GM18508 (cell line): ENCODE results near the gene ZNF564.
"Not testable (repeated sequence)": the region's sequence is repeated elsewhere in the genome, so short reads cannot be mapped to it uniquely, and the experiment has no call there.

Experiments
- ATAC-seq: cut with Tn5 transposase; IDR thresholded peaks from one replicate; pipeline ENCODE4 v1.9.1; 2021; ENCODE audit warnings: moderate number of reproducible peaks; ENCODE audit not compliant: insufficient read depth, unreplicated experiment

The ZNF564 gene

GRCh38 chr19:12513531-12514061 lies 37.7 kb downstream of the ZNF564 start:
- no peak for ATAC-seq

DNA sequence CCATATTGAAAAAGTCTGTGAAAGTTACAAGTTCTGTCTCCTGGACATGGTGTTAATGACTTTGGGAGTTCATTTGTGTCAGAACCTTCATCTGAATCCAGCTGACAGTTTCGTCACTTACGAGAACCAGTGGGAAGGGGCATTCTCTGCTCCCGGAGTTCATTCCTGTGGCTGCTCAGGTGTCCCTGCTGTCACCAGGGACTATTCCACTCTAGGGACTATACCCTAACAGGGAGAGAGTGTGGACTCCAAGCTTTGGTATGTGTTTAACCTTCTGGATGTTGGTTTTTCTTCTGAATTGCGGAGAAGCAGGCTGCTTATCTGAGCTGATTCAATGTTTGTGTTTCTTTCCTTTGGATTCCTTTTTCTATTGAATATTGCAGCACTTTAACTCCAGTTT lies 54.2 kb downstream of the ZNF564 start:
- ATAC-seq: no peak

- ATAC-seq: no peak
These were observed 54.8 kb downstream of the ZNF564 start for GRCh38 chr19:12496480-12496879.

DNA sequence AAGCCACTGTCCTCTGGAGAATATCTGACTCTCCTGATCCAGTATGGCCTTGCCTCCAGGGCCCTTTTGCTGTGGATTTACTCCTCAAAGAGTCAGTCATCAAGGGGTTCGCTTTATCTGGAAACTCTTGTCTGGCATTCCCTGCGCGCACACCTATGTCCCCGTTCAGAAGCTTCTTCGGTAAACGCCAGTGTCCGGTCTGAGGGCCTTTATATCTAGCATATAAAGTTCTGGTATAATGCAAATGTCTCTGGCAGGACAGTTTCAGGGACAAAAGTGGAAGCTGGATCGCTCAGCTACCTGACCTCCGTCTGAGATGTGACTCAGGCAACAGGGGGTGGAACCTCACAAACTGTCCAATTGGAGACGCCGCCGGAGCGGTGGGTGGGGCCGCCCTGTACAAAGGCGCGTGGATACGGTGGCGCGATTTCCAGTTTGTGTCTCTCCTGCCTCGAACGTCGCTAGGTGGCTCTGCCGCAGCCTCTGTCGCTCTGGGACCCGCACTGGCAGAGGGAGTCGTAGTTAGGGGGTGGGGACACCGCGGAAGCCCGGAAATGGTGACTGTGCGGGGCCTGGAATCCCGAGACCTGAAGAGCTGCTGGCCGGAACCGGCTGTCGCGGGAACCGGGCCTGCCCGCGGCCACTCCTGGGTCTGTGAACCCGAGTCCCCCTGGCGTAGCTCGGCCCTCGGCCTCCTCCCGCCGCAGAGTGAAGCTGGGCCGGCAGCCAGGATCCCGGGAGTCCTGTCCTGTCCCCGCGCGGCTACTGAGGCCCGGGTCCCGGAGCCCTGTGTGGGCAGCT lies 56.1 kb downstream of the ZNF564 start:
- no peak for ATAC-seq

DNA sequence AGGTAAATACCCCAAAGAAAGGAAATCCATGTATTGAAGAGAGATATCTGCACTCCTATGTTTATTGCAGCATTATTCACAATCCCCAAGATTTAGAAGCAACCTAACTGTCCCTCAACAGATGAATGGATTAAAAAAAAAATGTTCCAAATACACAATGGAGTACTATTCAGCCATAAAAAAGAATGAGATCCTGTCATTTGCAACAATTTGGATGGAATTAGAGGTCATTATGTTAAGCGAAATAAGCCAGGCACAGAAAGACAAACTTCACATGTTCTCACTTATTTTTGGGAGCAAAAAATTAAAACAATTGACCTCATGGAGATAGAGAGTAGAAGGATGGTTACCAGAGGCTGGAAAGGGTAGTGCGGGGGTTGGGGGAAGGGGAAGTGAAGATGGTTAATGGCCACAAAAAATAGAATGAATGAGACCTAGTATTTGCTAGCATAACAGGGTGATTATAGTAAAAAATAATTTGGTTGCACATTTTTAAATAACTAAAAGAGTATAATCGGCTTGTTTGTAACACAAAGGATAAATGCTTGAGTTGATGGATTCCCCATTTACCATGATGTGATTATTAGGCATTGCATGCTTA lies 56.9 kb downstream of the ZNF564 start:
- ATAC-seq: no peak

DNA sequence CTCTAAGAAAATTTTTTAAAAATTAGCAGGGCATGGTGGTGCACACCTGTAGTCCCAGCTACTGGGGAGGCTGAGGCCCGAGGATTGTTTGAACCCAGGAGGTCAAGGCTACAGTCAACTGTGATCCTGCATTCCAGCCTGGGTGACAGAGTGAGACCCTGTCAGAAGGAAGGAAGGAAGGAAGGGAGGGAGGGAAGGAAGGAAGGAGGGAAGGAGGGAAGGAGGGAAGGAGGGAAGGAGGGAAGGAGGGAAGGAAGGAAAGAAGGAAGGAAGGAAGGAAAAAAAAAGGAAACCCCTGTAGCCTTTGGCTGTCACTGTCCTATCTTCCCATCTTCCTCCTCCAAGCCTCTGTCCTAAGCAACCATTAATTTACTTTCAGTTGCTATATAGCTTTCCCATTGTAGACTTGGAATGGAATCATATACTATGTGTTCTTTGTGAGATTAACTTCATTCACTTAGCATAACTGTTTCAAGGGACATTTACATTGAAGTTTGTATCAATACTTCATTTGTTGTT lies 65.0 kb downstream of the ZNF564 start:
- ATAC-seq: not testable (repeated sequence)

DNA sequence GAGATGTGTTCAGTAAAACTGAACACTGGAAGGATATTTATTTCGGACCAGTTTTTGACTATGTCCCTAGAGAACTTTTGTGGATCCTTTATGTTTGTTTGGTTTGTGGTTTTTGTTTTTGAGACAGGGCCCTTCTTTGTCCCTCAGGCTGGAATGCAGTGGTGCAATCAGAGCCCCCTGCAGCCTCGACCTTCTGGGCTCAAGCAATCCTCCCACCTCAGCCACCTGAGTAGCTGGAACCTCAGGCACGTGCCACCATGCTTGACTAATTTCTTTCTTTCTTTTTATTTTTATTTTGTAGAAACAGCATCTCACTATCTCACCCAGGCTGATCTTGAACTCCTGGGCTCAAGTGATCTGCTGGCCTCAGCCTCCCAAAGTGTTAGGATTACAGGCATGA lies 65.7 kb downstream of the ZNF564 start:
- ATAC-seq: no peak

DNA sequence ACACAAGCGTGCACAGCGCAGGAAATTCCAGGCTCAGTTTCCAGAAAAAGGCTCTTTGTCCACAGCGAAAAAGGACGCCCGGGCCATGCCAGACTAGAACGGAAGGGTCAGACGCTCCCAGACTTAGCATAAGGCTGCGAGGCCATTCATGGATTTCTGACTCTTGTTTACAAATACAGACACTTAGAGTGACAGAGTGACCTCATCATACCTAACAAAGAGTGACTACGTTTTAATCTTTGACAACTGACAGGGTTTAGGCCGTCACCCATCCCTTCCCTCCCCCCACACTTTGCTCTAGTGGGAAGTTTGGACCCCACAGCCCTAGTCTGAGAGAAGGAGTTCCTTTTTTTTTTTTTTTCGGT lies 66.2 kb downstream of the ZNF564 start:
- ATAC-seq: no peak

DNA sequence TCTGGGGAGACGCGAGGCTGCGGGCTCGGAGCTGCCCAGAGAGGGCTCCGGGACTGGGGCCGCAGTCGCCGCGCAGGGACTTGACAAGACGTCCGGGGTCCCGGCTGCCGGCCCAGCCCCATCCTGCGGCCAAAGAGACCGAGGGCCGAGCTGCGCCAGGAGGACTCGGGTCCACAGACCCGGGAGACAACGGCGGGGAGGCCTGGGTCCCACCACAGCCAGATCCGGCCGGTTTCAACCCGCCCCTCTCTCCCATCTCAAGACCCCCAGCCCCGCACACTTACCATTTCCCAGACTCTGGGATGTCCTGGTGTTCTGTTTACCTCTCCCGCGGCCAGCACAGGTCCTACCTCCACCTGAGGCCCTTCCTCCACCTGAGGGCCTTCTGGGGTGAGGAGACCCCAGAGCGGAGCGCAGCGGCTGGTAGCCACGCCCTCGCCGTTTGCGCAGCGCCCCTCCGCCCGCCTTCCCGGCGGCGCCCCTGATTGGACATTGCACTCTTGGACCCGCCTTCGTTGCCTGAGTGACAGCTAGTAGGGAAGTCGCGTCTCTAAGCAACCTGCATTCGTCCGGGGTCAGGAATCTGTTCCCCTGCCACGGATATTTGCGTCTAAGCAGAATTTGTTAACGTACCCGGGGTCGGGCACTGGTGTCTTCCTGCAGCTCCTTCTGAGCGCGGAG lies 66.8 kb downstream of the ZNF564 start, which contains the start of gene ZNF709:
ZNF709 (minus strand) TSS at position 446 of the 681 bp plus-strand sequence; CDS start at position 287, 159 bp downstream.
- ATAC-seq: peak; percentile 56

- ATAC-seq: no peak
These were observed 67.3 kb downstream of the ZNF564 start for GRCh38 chr19:12484011-12484370.

DNA sequence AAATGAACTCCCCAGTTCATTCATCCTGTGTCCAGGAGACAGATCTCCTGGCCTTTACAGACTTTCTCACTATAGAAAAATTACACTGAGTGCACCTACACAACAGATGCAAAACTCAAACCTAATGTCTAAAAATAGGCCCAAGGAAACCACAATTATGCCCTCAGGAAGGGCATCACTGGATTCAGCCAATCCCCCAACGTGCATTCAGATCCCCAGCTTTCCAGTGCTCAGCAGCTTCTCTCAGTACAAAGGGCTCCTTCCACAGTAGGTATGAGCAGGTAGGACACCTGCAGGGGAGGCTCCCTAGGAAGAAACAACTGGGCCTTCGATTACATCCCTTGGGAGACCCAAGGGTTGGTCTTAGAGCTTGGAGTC lies 68.8 kb downstream of the ZNF564 start:
- no peak for ATAC-seq

GRCh38 chr19:12481781-12482508 lies 69.3 kb downstream of the ZNF564 start:
- ATAC-seq: no peak

DNA sequence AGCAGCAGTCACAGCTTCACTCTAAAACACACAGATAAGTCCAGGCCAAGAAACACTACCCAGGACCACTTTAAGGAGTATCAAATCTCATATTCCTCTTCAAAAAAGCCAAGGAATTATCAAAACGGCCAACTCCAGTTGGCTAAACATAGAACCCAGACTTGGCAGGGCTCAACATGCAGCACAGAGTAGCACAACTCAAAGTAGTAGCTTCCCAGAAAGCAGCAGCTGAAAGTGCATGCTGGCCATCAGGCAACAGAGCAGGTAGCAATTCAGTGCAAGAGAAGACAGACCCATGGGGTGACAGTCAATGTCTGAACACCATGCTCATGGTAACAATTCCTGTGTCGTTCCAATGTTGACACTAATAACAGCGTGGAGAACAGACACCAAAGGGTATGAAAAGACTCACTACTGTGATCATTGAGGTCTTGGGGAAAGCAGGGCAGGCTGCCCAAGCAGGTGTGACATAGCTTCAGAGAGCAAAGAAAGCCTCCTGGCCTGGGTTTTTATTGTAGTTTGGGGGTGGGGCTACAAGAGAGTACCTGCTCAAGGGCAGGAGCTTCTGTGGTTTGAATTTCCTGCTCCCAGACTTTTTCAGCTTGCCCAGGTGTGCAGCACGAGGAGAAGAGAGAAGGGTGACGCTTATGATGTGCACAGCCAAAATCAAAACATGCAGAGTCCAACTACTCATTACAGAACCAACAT lies 72.9 kb downstream of the ZNF564 start:
- no peak for ATAC-seq
